Psoas muscle (tissue), 8 donors: ENCODE measurements around the gene TWF2. TPM values are rescaled to one million over a fixed set of nuclear protein-coding genes. Genes with fewer than 3 reads are reported as not detected.

Experiments
- ATAC-seq, 4 donors: fragments of 200-7000 bp; cut with Tn5 transposase; one replicate each; pipeline ENCODE4 v1.9.1; 2020; ENCODE audit warnings: moderate library complexity in 3 of 4, mild to moderate bottlenecking in 2 of 4
- DNase-seq, 2 donors: peaks; one replicate each; pipeline ENCODE4 v3.0.0-alpha.2; 2020
- H3K27ac ChIP-seq: fragments of 200-600 bp; one replicate; pipeline ENCODE4 v1.8.0; 2022
- H3K27me3 ChIP-seq, 3 donors: fragments of 200-600 bp in 1 of 3; one replicate each; pipeline versions ENCODE4 v1.6.1 to v1.8.0; 2013 to 2022; ENCODE audit warnings: low read length in 2 of 3, mild to moderate bottlenecking in 2 of 3, moderate library complexity in 1 of 3; ENCODE audit not compliant: insufficient read depth in 3 of 3
- H3K36me3 ChIP-seq, 2 donors: fragments of 200-600 bp in 1 of 2; one replicate each; pipeline versions ENCODE4 v1.6.1 to v1.8.0; 2013 to 2022; ENCODE audit warnings: low read depth in 1 of 2, mild to moderate bottlenecking in 1 of 2, moderate library complexity in 1 of 2; ENCODE audit not compliant: insufficient read depth in 1 of 2
- H3K4me1 ChIP-seq: fragments of 200-600 bp; one replicate; pipeline ENCODE4 v1.8.0; 2022
- H3K4me3 ChIP-seq: fragments of 200-600 bp; one replicate; pipeline ENCODE4 v1.8.0; 2022; ENCODE audit warnings: mild to moderate bottlenecking
- H3K9me3 ChIP-seq: fragments of 200-600 bp; one replicate; pipeline ENCODE4 v1.8.0; 2022
- WGBS, 3 donors: extraction: QIAGEN DNeasy Blood & Tissue Kit; methylation state at CpG; one replicate each; pipeline versions ENCODE4 v1.1.6 to v1.1.7; 2013; 5-methylcytosine and 5-hydroxymethylcytosine counted together
- intact Hi-C, 2 donors: fragments of 100-400 bp; cut with DNase I; formaldehyde crosslinking; loops; one replicate each; pipeline versions ENCODE4 v1.11.0 to v1.14.2; 2022
- polyA plus RNA-seq, 3 donors: library from polyadenylated mRNA; stranded (reverse); fragments of 200-250 nt; gene quantifications; one replicate each; pipeline ENCODE4 v1.2.3, GENCODE V29; 2013
- total RNA-seq, 4 donors: library from RNA; stranded (reverse); fragmentation: NEBNext Ultra II Directional in 2 of 4; extraction: Animal tissue kit (Norgen Biotek cat#: 25700) in 2 of 4; gene quantifications; one replicate each; pipeline versions ENCODE4 v1.2.1 to v1.2.4, GENCODE V29; 2021 to 2023
- TF ChIP-seq, protein P1 (sequence below): fragments of 200-600 bp; IDR thresholded peaks from one replicate; pipeline ENCODE4 v1.8.0; 2022; ENCODE audit warnings: antibody characterized with exemption
- donor health status: healthy with polysubstance abuse.
- donor health status: DM: no; HTN: no; CAD: no; lungs with moderate emphysema.
- donor health status: Bipolar disorder and iron deficiency.
- donor health status: healthy.
- donor health status: DM: yes; HTN: yes; CAD: no.
- donor health status: DM: no; HTN: no; CAD: no.
- donor health status: DM: no; HTN: no; CAD: no.
- donor health status: DM: yes; HTN: yes; CAD: no.

The TWF2 gene
- total and polyA plus RNA-seq, 7 donors, result 19.6 to 224 (median 136) TPM

DNA sequence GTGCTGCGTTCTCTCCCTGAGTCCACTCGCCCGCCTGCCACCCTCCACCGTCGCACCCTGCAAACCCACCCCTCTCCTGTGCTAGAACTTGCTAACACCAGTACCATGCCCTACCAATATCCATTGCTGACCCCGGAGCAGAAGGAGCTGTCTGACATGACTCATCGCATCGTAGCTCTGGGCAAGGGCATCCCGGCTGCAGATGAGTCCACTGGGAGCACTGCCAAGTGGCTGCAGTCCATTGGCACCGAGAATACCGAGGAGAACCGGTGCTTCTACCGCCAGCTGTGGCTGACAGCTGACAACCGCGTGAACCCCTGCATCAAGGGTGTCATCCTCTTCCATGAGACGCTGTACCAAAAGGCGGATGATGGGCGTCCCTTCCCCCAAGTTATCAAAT, 45.9 kb downstream of the TWF2 start:
- Histone ChIP-seq H3K4me1 (peaks cover 17% of the 10 kb centered on the region), H3K4me3 (no peak overlapping the region), H3K27me3 (no peaks in the 10 kb centered on the region), H3K27ac (no peak overlapping the region), H3K9me3 (no peaks in the 10 kb centered on the region), H3K36me3 (no peaks in the 10 kb centered on the region)
- WGBS, 3 donors, result 31 to 51% (median 31%) methylated on average over 18 of the region's 18 CpGs
- TF ChIP-seq, protein P1, sequence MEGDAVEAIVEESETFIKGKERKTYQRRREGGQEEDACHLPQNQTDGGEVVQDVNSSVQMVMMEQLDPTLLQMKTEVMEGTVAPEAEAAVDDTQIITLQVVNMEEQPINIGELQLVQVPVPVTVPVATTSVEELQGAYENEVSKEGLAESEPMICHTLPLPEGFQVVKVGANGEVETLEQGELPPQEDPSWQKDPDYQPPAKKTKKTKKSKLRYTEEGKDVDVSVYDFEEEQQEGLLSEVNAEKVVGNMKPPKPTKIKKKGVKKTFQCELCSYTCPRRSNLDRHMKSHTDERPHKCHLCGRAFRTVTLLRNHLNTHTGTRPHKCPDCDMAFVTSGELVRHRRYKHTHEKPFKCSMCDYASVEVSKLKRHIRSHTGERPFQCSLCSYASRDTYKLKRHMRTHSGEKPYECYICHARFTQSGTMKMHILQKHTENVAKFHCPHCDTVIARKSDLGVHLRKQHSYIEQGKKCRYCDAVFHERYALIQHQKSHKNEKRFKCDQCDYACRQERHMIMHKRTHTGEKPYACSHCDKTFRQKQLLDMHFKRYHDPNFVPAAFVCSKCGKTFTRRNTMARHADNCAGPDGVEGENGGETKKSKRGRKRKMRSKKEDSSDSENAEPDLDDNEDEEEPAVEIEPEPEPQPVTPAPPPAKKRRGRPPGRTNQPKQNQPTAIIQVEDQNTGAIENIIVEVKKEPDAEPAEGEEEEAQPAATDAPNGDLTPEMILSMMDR, result no peak
- intact Hi-C loops, result no loop called here
- peak; percentile 64 to 79 (median 67) for ATAC-seq
- peak; percentile 78 to 89 for DNase-seq

DNA sequence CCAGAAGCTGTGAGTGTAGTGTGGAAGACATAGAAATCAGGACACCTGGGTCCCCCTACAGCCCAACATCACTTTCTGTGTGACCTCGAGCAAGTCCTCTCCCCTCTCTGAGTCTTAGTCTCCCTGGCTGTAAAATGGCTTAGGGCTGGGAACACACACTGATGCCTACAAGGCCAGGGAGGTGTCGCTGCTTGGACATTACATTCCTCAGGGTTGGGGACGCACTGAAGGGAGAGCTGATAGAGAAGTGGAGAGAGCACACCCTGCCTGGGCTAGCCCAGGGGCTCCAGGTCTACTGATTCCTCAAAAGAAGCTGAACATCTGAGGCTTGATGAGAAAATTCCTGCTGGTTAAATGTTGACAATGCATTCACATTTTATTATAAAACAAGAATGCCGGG, 47.3 kb downstream of the TWF2 start:
- 96 to 98% (median 96%) methylated on average over 4 of the region's 4 CpGs for WGBS, 3 donors
- Histone ChIP-seq H3K9me3 (no peaks in the 10 kb centered on the region), H3K4me3 (no peak overlapping the region), H3K36me3 (no peaks in the 10 kb centered on the region), H3K27me3 (no peaks in the 10 kb centered on the region), H3K27ac (no peak overlapping the region), H3K4me1 (peaks cover 6% of the 10 kb centered on the region)
- intact Hi-C loops, result no loop called here
- TF ChIP-seq, protein P1, result no peak
- no peak for DNase-seq
- ATAC-seq, result no peak

DNA sequence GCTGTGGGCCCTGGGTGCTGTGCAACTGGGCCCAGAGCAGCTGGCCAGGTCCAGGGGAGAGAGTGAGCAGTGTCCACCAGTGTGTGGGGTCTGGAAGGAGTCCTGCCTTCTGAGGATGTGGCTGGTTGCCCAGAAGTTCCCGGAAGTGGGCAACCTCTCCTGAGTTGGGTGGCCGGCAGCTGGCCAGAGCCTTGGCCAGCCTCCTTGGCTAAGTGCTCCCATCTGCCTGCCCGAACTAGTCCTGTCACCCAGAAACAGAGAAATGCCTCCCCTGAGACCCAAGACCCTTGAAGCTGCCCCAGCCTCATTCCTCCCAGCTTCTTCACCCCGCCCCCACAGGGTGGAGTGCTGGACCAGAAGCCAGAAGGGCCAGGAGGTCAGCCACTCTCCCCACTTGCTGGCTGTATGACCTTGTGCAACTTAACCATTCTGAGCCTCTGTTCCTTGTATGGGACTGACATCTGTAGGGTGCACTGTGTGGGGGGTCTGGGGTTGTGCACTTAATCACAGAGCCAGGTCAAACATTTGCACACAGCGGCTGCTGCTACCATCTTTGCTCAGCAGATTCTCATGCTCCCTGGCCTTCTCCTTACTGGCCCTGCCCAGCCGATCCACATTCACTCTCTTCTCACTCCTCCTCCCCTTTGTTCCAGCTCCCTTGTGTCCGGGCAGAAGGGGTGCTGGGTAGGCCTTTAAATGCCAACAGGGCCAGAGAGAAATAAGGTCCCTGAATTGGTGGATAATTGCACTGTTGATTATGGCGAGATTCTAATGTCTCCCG, 48.5 kb downstream of the TWF2 start:
- no peak overlapping the region for H3K4me3 ChIP-seq
- peak overlapping the region; percentile 46 for H3K27ac ChIP-seq
- ATAC-seq, result peak in 3 of 4 donors; percentile 43 to 74 (median 47)
- TF ChIP-seq, protein P1, result no peak
- intact Hi-C loops, result no loop called here
- WGBS, 3 donors, result 46 to 64% (median 46%) methylated on average over 9 of the region's 9 CpGs
- no peaks in the 10 kb centered on the region for H3K27me3 ChIP-seq
- no peaks in the 10 kb centered on the region for H3K36me3 ChIP-seq
- no peaks in the 10 kb centered on the region for H3K9me3 ChIP-seq
- peaks cover 6% of the 10 kb centered on the region for H3K4me1 ChIP-seq
- peak; percentile 62 to 72 for DNase-seq

DNA sequence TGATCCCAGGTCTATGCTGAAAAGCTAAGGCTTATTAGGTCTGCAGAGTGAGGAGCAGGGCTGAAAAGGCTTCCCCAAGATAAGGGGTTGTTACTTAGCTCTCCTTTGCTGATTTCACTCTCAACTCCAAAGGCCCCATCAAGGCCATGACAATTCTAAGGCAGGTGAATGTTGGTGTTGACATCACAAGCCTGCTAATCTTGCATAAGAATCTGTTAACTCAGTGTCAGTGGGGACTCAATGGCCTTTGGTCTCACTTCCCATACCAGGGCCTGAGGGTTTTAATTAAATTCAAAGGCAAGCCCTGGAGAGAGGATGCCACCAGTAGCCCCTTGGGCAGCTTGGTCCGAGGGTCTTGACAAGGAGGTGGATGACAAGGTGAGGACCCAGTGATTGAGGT, 50.4 kb downstream of the TWF2 start:
- intact Hi-C loops, result no loop called here
- Histone ChIP-seq H3K4me3 (no peak overlapping the region), H3K27me3 (no peaks in the 10 kb centered on the region), H3K36me3 (no peaks in the 10 kb centered on the region), H3K9me3 (no peaks in the 10 kb centered on the region), H3K27ac (no peak overlapping the region), H3K4me1 (peaks cover 6% of the 10 kb centered on the region)
- 93 to 100% (median 95%) methylated on average over 1 of the region's 1 CpG for WGBS, 3 donors
- DNase-seq (no peak), ATAC-seq (no peak)
- TF ChIP-seq, protein P1, result no peak

DNA sequence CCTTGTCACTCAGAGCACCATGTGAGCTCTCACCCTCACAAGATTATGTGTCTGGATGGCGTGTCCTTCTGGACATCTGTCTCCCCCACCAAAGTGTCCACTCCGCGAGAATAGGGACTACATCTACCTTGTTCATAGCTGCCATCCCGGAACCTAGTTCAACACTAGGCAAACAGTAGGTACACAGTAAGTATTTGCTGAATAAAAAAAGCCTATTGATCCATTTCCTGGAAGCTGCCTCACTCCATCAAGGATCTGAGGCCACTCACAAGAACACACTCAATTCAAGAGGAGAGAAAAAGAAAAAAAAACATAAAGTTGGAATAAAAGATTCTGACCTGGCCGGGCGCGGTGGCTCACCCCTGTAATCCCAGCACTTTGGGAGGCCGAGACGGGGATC, 52.2 kb downstream of the TWF2 start:
- Histone ChIP-seq H3K4me1 (peaks cover 6% of the 10 kb centered on the region), H3K36me3 (no peaks in the 10 kb centered on the region), H3K9me3 (no peaks in the 10 kb centered on the region), H3K27me3 (no peaks in the 10 kb centered on the region), H3K4me3 (no peak overlapping the region), H3K27ac (no peak overlapping the region)
- TF ChIP-seq, protein P1, result no peak
- WGBS, 3 donors, result 94 to 96% (median 94%) methylated on average over 9 of the region's 9 CpGs
- ATAC-seq (no peak), DNase-seq (no peak)
- intact Hi-C loops, result no loop called here
